Stimulated activated CD4-positive, alpha-beta T cell treated with anti-CD3 and anti-CD28 coated beads, Interleukin-1b, Interleukin-23, amount 100 ng/mL, for 48 hours (primary cell): ENCODE results near the gene CACNA1E.

Experiments used
- DNase-seq: peaks from one replicate; pipeline ENCODE4 v3.0.0-alpha.2; 2020

The CACNA1E gene

GRCh38 chr1:181485287-181486097 lies 2.2 kb downstream of the CACNA1E start:
- DNase-seq, result peak; percentile 39

DNA sequence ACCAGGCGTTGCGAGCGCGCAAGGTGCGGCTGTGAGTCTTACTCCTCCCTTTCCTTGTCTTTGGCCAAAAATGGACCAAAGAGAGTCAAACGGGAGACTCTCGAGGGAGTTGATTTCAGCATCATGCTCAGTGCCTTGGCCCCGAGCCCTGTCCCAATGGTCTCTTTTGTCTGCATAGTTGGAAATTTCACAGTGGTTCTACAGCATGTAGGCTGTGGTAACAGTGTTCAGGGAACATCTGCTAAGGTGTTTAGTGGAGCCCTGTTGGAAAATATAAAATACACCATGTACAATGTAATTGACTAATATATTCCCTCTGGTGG lies 2.7 kb downstream of the CACNA1E start:
- DNase-seq, result no peak

- no peak for DNase-seq
Observed at GRCh38 chr1:181488866-181489265, 5.5 kb downstream of the CACNA1E start.

- no peak for DNase-seq
Observed at GRCh38 chr1:181490276-181490675, 7.0 kb downstream of the CACNA1E start.

DNA sequence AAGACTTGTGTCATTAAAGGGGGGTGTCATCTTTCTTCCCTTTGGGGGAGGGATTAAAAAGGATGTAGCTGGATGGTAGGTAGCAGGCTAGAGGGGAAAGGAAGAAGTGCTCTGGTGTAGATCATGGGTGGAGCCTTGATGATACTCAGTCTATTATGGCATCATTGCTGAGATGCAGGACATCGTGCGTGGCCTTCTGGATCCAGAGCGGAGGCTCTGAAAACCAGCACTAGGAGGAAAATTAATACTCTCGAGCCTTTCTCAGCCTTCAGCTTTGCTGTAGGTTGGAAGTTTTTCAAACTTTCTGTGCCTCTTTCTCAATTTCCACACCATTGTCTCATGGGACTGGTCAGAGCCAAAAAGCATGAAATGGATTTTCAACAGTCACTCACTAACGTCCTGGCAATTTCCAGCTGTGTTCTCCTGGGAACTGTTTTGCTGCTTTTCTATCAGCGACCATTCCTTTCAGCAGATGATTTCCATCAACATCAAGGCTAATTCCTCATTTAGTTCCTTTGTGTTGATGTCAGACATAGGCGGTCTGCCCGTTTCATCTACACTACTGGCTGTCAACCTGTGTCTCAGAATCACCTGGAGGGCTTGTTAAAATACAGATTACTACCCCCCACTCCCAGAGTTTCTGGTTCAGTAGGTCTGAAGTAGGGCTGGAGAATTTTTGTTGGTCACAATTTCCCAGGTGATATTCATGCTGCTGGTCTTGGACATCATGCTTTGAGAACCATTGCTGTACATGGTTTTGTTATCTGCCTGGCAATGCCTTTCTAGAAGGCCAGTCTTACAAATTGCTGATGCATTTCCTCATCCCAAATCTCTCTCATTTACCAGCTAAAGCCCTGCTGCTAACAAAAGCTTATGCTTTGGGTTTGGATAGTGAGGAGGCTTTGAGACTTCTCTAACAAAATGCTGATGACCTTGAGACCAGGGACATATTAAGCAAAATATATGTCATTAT lies 7.7 kb downstream of the CACNA1E start:
- no peak for DNase-seq

GRCh38 chr1:181493166-181493565 lies 9.8 kb downstream of the CACNA1E start:
- no peak for DNase-seq

DNA sequence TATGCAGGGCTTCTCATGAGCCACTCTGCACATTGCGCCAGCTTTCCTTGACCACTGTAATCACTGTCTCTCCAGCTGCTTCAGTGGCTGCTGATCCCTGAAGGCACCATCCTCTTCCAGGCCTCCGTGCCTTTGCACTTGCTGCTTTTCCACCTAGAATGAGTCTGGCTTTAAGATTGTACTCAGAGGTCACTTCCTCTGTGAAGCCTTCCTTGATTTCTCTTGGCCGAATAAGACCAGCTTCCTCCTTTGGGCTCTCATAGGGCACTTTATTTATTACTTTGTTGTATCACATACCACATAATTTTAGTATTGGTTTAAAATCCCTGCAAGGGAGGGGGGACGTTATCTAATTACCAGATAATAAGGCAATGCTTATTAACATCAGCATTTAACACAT lies 10.6 kb downstream of the CACNA1E start:
- DNase-seq, result no peak

DNA sequence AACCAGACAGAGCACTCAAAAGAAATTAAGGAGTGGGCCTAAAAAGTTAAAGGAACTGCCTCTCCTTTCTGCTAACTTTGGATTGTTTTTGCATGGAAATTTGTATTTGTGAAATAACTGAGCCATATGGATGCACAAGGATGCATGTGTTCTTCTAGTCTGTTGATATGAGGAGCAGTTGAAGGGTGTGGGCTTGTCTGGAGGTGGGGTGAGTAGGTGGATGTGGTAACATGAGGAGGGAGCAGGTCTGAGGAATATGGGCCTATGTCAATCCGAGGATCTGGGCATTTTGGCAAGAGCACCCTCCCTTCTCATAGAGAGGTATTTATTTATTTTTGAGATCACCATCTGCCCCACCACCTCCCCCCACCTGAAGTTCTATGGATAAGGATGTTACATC lies 13.4 kb downstream of the CACNA1E start:
- DNase-seq, result no peak

DNA sequence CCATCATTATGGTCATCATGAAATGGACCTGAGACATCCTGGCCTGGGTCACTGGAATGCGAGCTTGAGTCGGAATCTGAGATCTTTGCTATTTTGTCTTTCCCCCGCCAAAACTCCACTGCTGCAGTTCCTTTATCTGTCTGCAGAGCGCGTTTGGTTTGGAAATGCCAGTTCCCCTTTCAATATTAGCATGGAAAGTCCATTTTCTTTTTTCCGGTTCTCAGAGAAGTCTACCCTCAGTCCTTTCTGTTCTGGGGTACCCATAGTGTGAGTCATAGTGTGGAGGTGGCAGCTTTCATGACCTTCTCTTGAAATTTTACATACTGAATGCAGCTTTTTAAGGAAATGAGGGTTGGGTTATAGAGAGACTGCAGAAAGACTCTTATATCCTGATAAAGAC lies 14.6 kb downstream of the CACNA1E start:
- DNase-seq, result no peak

DNA sequence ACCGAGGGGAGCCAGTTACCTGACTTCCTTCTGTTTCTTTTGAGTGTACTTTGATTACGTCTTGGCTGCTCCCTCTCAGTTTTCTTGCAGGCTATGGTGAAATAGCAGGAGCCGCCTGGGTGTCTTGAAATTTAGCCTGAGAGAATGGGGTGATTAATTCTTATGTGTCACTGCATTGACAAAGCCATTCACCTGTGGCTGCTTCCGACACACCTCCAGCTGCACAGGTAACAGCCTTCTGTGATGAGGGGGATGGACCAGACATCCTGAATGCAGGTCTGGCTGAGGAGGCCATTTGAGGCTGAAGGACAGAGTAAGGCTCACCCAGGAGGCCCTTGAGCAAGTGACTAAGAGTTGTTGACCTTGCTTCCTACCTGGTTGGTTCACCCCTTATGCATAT lies 16.5 kb downstream of the CACNA1E start:
- no peak for DNase-seq

DNA sequence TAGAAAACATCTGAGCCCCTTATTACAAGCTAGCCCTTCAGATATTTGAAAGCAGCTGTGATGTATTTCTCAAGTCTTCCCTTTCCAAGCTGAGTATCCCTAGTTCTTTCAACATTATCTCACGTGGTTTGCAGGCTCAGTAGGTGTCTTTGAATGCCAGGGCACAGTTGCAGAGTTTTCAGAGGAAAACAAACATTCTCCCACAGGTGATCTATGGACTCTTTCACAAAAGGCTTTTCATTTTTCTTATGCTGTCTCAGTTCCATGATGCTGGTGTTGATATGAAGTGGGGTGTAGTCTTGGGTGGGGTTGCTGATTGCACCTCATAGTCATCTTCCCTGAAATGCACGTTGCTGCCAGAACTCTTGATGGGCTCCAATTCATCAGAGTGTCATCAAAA lies 17.3 kb downstream of the CACNA1E start:
- DNase-seq, result no peak

DNA sequence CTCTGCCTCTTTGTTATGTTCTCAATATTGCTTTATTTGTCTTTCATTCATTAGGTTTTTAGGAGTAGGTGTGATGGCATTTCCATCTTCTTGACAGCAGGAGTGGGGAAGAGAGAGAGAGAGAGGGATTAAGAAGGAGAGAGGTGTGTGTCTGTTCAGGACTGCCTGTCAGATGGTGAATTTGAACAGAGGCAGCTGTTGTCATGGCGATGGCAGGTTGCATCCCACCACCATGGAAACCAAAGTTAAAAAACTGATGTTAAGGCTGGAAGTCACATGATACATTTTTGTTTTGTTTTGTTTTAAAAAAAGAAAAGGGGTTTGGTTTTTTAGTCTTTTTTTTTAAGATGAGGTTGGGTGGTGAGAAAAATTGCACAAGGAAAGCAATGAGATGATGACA lies 18.3 kb downstream of the CACNA1E start:
- no peak for DNase-seq

DNA sequence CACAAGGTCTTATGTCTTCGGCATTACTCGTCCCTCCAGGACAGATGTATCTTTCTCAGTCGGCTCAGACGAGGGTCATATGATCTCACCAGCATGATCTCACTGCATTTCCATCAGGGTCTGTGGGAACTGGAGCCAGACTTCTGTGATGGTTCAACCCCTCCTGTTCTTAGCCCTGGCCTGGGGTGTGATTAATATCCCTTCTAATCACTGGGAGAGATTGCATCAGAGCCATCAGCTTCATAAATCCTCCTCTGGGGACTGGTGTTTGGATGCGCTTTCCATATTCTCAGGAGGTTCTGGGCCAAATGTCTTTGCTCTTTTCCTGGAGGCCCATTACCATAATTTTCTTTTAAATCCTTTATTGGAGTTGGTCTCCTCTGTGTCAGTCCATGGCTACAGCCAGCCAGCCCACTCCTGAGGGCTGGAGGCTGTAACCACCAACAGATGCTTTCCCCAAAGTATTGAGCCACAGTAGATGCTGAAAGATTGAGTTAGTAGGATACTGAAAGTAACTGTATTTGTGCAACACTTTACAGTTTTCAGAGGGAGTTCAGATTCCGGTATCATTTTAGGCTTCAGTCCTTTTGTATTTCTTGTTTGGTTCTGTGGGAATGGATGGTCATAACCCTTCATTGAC lies 20.0 kb downstream of the CACNA1E start:
- no peak for DNase-seq

DNA sequence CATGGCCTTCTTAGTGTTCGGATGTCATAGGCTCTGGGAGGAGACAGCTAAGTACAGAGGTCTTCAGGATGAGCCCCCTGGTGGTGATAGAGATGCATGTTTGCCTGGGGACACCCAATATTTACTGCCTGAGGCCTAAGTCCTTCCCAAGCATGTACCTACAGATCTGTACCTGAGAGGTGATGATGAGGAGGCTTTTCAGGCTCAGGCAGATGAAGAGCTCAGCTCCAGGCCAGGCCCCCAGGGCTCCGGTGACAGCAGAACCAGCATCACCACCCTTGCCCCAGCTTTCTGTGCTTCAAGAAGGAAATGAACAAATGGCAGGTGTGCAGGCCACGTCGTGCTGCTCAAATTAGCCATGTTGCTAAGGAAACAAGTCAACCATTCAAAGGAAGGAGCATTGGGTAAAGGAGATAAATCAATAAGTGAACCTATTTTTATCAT lies 21.1 kb downstream of the CACNA1E start:
- DNase-seq, result peak; percentile 15

DNA sequence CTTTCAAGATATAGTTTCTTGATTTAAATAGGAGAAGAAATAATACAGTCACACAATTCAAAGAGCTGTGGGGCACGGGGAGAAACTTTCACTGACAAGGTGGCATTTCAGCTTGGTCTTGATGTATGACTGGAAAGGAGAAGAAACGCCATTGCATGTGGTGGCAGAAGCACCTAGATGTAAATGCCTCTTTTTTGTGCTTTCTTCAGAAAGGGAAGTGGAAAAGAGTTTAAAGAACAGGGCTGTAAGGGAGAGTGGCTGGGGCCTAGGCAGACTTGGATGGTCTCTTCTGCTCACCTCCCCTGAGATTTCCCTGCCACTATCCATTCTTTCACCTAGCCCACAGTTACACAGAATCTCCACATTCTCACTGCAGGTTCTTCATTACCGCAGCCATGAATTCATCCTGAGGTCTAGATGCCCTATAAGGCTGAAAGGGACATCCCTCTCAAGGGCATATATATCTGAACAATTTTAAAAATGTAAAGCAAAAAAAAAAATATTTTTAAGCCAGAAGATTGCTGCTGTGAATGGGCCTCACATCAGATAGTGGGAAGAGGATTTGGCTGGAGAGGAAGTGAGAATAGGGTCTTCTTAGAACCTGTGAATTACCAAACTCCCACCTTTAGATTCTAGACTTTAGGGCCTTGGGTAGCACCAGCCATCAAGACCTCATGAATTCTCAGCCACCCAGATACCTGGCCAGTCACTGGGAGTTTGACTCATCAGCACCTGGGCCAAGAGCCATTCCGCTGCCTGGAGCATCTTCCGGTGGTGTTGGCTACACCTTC lies 23.4 kb downstream of the CACNA1E start:
- DNase-seq, result no peak

- no peak for DNase-seq
Observed at GRCh38 chr1:181508486-181509165, 25.3 kb downstream of the CACNA1E start.

GRCh38 chr1:181513786-181514297 lies 30.5 kb downstream of the CACNA1E start:
- DNase-seq, result no peak

GRCh38 chr1:181514298-181515290 lies 31.3 kb downstream of the CACNA1E start:
- DNase-seq, result no peak

DNA sequence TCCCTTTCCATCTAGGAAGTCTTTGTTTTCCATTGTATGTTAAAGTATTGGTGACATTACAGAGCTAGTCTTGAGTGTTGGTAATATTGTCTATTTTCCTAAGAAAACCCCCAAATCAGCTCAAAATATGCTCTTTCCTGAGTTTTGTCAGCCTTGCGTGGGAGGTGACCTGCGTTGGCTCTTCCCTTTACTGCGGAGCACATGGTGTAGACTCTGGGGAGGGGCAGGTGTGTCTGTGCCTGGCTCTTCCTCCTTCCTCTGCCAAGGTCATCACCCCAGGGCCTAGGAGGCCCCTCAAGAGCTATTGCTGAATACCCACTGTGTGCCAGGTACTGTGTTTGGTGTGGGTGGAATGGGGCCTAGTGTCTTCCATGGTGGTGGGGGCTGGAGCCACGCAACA lies 33.4 kb downstream of the CACNA1E start:
- DNase-seq, result no peak

DNA sequence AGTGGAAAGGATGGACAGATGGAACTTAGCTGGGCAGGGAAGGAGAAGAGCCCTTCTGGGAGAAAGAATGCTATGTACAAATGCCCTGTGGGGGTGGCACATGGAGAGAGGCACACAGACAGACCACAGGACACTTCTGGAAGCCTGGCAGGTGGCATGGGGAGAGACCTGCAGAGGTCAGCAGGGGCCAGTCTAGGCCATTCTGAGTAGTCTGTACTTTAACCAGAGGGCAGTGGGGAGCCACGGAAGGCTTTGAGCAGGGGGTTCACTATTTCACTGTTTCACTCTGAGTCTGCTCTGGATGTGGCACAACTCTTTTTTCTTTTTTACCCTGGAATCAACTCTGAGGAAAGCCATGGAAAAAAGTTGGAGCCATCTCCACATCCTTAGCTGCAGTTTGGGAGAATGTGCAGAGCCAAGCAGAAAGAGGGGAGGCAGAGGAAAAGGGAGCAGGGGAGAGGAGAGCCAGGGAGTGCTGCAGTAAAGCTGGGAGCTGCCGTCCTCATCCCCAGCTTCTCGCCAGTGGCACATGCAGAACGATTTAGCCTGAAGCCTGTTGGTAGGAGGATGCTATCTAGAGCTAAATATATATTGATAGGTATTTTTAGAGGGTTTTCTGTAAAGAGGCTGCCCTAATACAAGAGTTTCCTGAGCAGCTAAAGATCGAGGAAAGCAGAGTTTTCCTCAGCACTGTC lies 34.0 kb downstream of the CACNA1E start:
- no peak for DNase-seq
